Measurements from ENCODE around the gene JPT2.

GRCh38 chr16:1637526-1637925 is 40.6 kb upstream of the JPT2 start:
- TF ChIP-seq CTCF (IDR thresholded peaks at IDR 0.05) (no peak), CBX2 (IDR thresholded peaks at IDR 0.05; ENCODE audit: borderline replicate concordance, low read depth) (no peak), E2F6 (IDR thresholded peaks at IDR 0.05; ENCODE audit: borderline replicate concordance, low read depth) (no peak), SMC3 (IDR thresholded peaks at IDR 0.05) (no peak), POLR2A (IDR thresholded peaks at IDR 0.05; ENCODE audit: low read length) (no peak), HOXA7 (CRISPR knock-in tag; IDR thresholded peaks at IDR 0.05) (no peak), EP300 (IDR thresholded peaks at IDR 0.05) (no peak), RFX5 (IDR thresholded peaks at IDR 0.05) (no peak), HMGXB4 (CRISPR knock-in tag; IDR thresholded peaks at IDR 0.05; ENCODE audit: borderline replicate concordance) (no peak)
